HepG2 (cell line): Measurements from ENCODE around the gene NPIPA3. TPM values are rescaled to one million over a fixed set of nuclear protein-coding genes. Genes with fewer than 3 reads are reported as not detected.
A peak's percentile ranks its signal among the peaks of the same experiment; 100 is the strongest.

ENCODE experiments used
- ATAC-seq: fragments of 200-7000 bp; cut with Tn5 transposase; 3 replicates; pipeline ENCODE4 v1.9.1; 2020; ENCODE audit warnings: mild to moderate bottlenecking, moderate library complexity
- BruUV-seq: library from RNA; stranded (reverse); fragments of 400-500 nt; replicated peaks from 2 replicates; lab custom pipeline; 2021; lab: Mats Ljungman, UMichigan
- CTCF ChIA-PET: fragments of 300-600 bp; formaldehyde crosslinking; extraction: SDS; loops from one replicate; lab custom pipeline; 2021; ENCODE audit warnings: low total read pairs, inconsistent platforms, low intra/inter-chr PET ratio; lab: Yijun Ruan, JAX
- POLR2A ChIA-PET: fragments of 350-600 bp; sonication (Branson Sonifier 250); formaldehyde crosslinking; loops from one replicate; lab custom pipeline; 2020; ENCODE audit warnings: antibody characterized with exemption, inconsistent platforms; lab: Yijun Ruan, JAX
- DNase-seq: peaks from one replicate; pipeline ENCODE4 v3.0.0-alpha.2; 2015; ENCODE audit warnings: low spot score
- FAIRE-seq: peaks from 3 replicates; lab custom pipeline; 2011; peaks lifted over from hg19 to GRCh38; lab: Jason Lieb, UNC
- H2AFZ ChIP-seq: one replicate; pipeline ENCODE4 v1.6.1; 2011; ENCODE audit warnings: low read length, inconsistent platforms
- H3K27ac ChIP-seq: fragments of 300-600 bp; 3 replicates; pipeline ENCODE4 v1.8.0; 2011; ENCODE audit warnings: mixed run types, mild to moderate bottlenecking, mixed read lengths, low read length, inconsistent platforms; ENCODE audit not compliant: insufficient read depth; ENCODE audit errors: extremely low read length
- H3K27me3 ChIP-seq, 2 experiments: fragments of 200-600 bp in 1 of 2; 2 replicates in 1 of 2; 3 replicates in 1 of 2; pipeline versions ENCODE4 v1.6.0 to v1.8.0; 2011; ENCODE audit warnings: low read length in 2 of 2, mild to moderate bottlenecking in 2 of 2, moderate library complexity in 2 of 2, inconsistent platforms in 1 of 2; ENCODE audit not compliant: insufficient read depth in 2 of 2, control insufficient read depth in 1 of 2
- H3K36me3 ChIP-seq, 2 experiments: fragments of 200-600 bp in 1 of 2; replicated peaks in 1 of 2; 2 replicates in 1 of 2; 3 replicates in 1 of 2; pipeline versions ENCODE4 v1.5.1 to v1.8.0; 2011; ENCODE audit warnings: low read length in 2 of 2, inconsistent platforms in 1 of 2; ENCODE audit not compliant: insufficient read depth in 2 of 2, control insufficient read depth in 1 of 2
- H3K4me1 ChIP-seq: 2 replicates; pipeline ENCODE4 v1.5.1; 2012; ENCODE audit warnings: low read length, inconsistent platforms; ENCODE audit not compliant: insufficient read depth
- H3K4me2 ChIP-seq: 2 replicates; pipeline ENCODE4 v1.6.0; 2011; ENCODE audit warnings: low read depth, low read length, inconsistent platforms
- H3K4me3 ChIP-seq, 3 experiments: fragments of 200-600 bp in 1 of 3; sonication (generic), shearing (Covaris generic) in 1 of 3; replicated peaks in 1 of 3; 2 replicates each; pipeline ENCODE4 v1.5.1; 2011 to 2016; ENCODE audit warnings: low read length in 3 of 3, inconsistent platforms in 2 of 3, low read depth in 2 of 3, mild to moderate bottlenecking in 2 of 3, control low read depth in 1 of 3, mixed read lengths in 1 of 3; ENCODE audit not compliant: insufficient read depth in 1 of 3
- H3K79me2 ChIP-seq: one replicate; pipeline ENCODE4 v1.6.1; 2011; ENCODE audit warnings: low read length, inconsistent platforms; ENCODE audit not compliant: insufficient read depth
- H3K9ac ChIP-seq: 2 replicates; pipeline ENCODE4 v1.6.0; 2011; ENCODE audit warnings: mild to moderate bottlenecking, low read depth, low read length, inconsistent platforms; ENCODE audit not compliant: insufficient read depth
- H3K9me3 ChIP-seq: 2 replicates; pipeline ENCODE4 v1.5.1; 2012; ENCODE audit warnings: mild to moderate bottlenecking, low read length
- H4K20me1 ChIP-seq: 2 replicates; pipeline ENCODE4 v1.6.0; 2011; ENCODE audit warnings: inconsistent platforms, mild to moderate bottlenecking, low read length, moderate library complexity; ENCODE audit not compliant: insufficient read depth
- FOXA1 ChIP-seq, 2 experiments: fragments of 450-650 bp in 1 of 2; sonication (generic) in 1 of 2; formaldehyde crosslinking in 1 of 2; IDR thresholded peaks; 2 replicates each; pipeline versions ENCODE4 v1.4.0 to v1.6.1; 2016 to 2020; ENCODE audit warnings: missing genetic modification reagents in 1 of 2
- FOXK2 ChIP-seq: fragments of 450-650 bp; IDR thresholded peaks from 2 replicates; pipeline ENCODE4 v1.6.1; 2016
- FOXP1 ChIP-seq, 2 experiments: fragments of 450-650 bp in 1 of 2; IDR thresholded peaks; 2 replicates each; pipeline ENCODE4 v1.6.1; 2017 to 2018; ENCODE audit warnings: antibody characterized with exemption in 1 of 2
- HNF4A ChIP-seq: sonication (generic); formaldehyde crosslinking; IDR thresholded peaks from 2 replicates; pipeline ENCODE4 v1.4.0; 2020; ENCODE audit warnings: missing genetic modification reagents
- IKZF1 ChIP-seq: fragments of 450-650 bp; IDR thresholded peaks from 2 replicates; pipeline ENCODE4 v1.7.1; 2016
- KDM3A ChIP-seq: IDR thresholded peaks from 2 replicates; pipeline ENCODE4 v1.6.1; 2018; ENCODE audit warnings: low read depth, missing compliant biosample characterization
- KLF9 ChIP-seq: IDR thresholded peaks from 2 replicates; pipeline ENCODE4 v1.6.1; 2016; ENCODE audit warnings: low read depth
- MBD4 ChIP-seq: IDR thresholded peaks from 2 replicates; pipeline ENCODE4 v1.6.1; 2012; ENCODE audit warnings: low read length, inconsistent platforms, borderline replicate concordance
- NONO ChIP-seq, 2 experiments: fragments of 450-650 bp in 1 of 2; sonication (generic) in 1 of 2; formaldehyde crosslinking in 1 of 2; IDR thresholded peaks in 1 of 2; conservative IDR thresholded peaks in 1 of 2; 2 replicates each; pipeline versions ENCODE4 v1.6.1 to v1.8.0; 2017 to 2022; ENCODE audit warnings: mild to moderate bottlenecking in 1 of 2, missing genetic modification reagents in 1 of 2, moderate library complexity in 1 of 2
- PLRG1 ChIP-seq: fragments of 450-650 bp; conservative IDR thresholded peaks from 2 replicates; pipeline ENCODE4 v1.6.1; 2016
- USF2 ChIP-seq, 2 experiments: sonication (generic) in 1 of 2; formaldehyde crosslinking in 1 of 2; IDR thresholded peaks; 2 replicates each; pipeline versions ENCODE4 v1.5.1 to v1.6.1; 2011 to 2020; ENCODE audit warnings: borderline replicate concordance in 1 of 2, low read depth in 1 of 2, low read length in 1 of 2, mild to moderate bottlenecking in 1 of 2, missing genetic modification reagents in 1 of 2, moderate library complexity in 1 of 2
- WIZ ChIP-seq: sonication (generic); formaldehyde crosslinking; IDR thresholded peaks from 2 replicates; pipeline ENCODE4 v1.5.1; 2020; ENCODE audit warnings: mild to moderate bottlenecking, missing genetic modification reagents
- ZBTB38 ChIP-seq: sonication (generic); formaldehyde crosslinking; IDR thresholded peaks from 2 replicates; pipeline ENCODE4 v1.5.1; 2020; ENCODE audit warnings: mild to moderate bottlenecking, missing genetic modification reagents
- ZNF234 ChIP-seq: sonication (generic); formaldehyde crosslinking; conservative IDR thresholded peaks from 2 replicates; pipeline ENCODE4 v1.5.1; 2020; ENCODE audit warnings: mild to moderate bottlenecking, missing genetic modification reagents
- ZNF282 ChIP-seq: fragments of 450-650 bp; IDR thresholded peaks from 2 replicates; pipeline ENCODE4 v1.6.1; 2018; ENCODE audit not compliant: partially characterized antibody
- ZNF619 ChIP-seq: sonication (generic); formaldehyde crosslinking; IDR thresholded peaks from 2 replicates; pipeline ENCODE4 v1.4.0; 2020; ENCODE audit warnings: mild to moderate bottlenecking, missing genetic modification reagents
- ZNF746 ChIP-seq: sonication (generic); formaldehyde crosslinking; IDR thresholded peaks from 2 replicates; pipeline ENCODE4 v1.8.0; 2022; ENCODE audit warnings: mild to moderate bottlenecking, missing genetic modification reagents
- WGBS: methylation state at CpG from one replicate; pipeline ENCODE4 v1.1.6; 2017; ENCODE audit warnings: low lambda C conversion rate; 5-methylcytosine and 5-hydroxymethylcytosine counted together
- in situ Hi-C: cut with HindIII; loops from 2 replicates; pipeline ENCODE4 v1.10.0; 2017; ENCODE audit warnings: low pct_unique_long_range_greater_than_20kb; ENCODE audit not compliant: extremely low pct_ligation_motif_present
- intact Hi-C: fragments of 100-400 bp; cut with micrococcal nuclease; formaldehyde crosslinking; loops from one replicate; pipeline ENCODE4 v1.10.0; 2022; ENCODE audit not compliant: unreplicated experiment
- polyA plus RNA-seq, 8 experiments: library from polyadenylated mRNA; depleted of rRNA in 3 of 8; stranded (reverse) in 7 of 8; unstranded in 1 of 8; fragments of >200 nt; fragmentation: Illumina TruSeq in 4 of 8; extraction: Trizol in 4 of 8; gene quantifications; 2 replicates each; pipeline versions ENCODE4 v1.2.1 to v1.2.3, GENCODE V29; 2011 to 2016; ENCODE audit warnings: low read depth in 4 of 8, missing spikeins in 1 of 8, mixed read lengths in 1 of 8; ENCODE audit not compliant: insufficient read depth in 1 of 8
- total RNA-seq, 5 experiments: library from RNA; depleted of rRNA; stranded (reverse); fragments of >200 nt; fragmentation: Illumina TruSeq; extraction: Trizol; gene quantifications; 2 replicates each; pipeline ENCODE4 v1.2.3, GENCODE V29; 2016; ENCODE audit warnings: low read depth in 1 of 5

Gene NPIPA3
- total and polyA plus RNA-seq, 2 of the 13 experiments (the other 11 are each of a cell fraction or from before 2014, with no cell fraction given) = 0.71 to 1.3 TPM

DNA sequence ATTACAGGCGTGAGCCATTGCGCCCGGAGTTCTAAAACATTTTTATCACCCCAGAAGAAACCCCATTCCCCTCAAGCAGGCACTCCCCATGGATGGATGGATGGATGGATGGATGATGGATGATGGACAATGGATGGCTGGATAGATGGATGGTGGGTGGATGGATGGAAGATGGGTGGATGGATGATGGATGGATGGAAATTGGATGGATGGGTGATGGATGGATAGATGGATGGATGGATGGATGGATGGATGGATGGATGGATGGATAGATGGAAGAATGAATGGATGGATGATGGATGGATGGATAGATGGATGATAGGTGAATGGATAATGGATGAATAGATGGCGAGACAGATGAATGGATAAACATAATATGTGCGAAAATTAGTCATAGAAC, 25.6 kb upstream of the NPIPA3 start:
- no peak for ATAC-seq
- no peaks in the 10 kb centered on the region for H3K36me3 ChIP-seq
- H3K4me1 ChIP-seq = peaks cover 2% of the 10 kb centered on the region
- no peaks in the 10 kb centered on the region for H4K20me1 ChIP-seq
- H3K9me3 ChIP-seq = no peaks in the 10 kb centered on the region
- ChIA-PET CTCF (no interaction called here), POLR2A (no interaction called here)
- H3K27me3 ChIP-seq = 0 out of 5 replicates have a peak, but pooled peaks cover 0 to 4% of the 10 kb centered on the region in 2 experiments
- WGBS = 62% methylated on average over 5 of the region's 5 CpGs
- FAIRE-seq = no peak
- no peak for DNase-seq
- H3K27ac ChIP-seq = no peak overlapping the region
- no peaks in the 10 kb centered on the region for H3K79me2 ChIP-seq
- intact Hi-C loops (no loop called here), in situ Hi-C loops (no loop called here)
- no peak overlapping the region for H3K4me3 ChIP-seq
- no peak overlapping the region for H3K9ac ChIP-seq
- H3K4me2 ChIP-seq = no peak overlapping the region
- no TSS peak for BruUV-seq
- H2AFZ ChIP-seq = no peak overlapping the region
- TF ChIP-seq ZNF619 (CRISPR knock-in tag) = no peak
- TF ChIP-seq HNF4A (CRISPR knock-in tag) = no peak
- TF ChIP-seq KDM3A = no peak
- TF ChIP-seq PLRG1 = 0 out of 2 replicates have a peak, but pooled peaks have one; percentile 57
- 0 out of 2 replicates have a peak, but pooled peaks have one; percentile 66 for TF ChIP-seq IKZF1
- 0 out of 2 replicates have a peak, but pooled peaks have one; percentile 80 for TF ChIP-seq NONO (IDR thresholded peaks at IDR 0.05)
- TF ChIP-seq NONO (CRISPR knock-in tag; conservative IDR thresholded peaks at IDR 0.05) = no peak
- TF ChIP-seq ZNF746 (CRISPR knock-in tag) = no peak
- TF ChIP-seq ZNF234 (CRISPR knock-in tag) = no peak
- TF ChIP-seq KLF9 = no peak
- TF ChIP-seq FOXP1 (IDR thresholded peaks at IDR 0.05) = peak; percentile 27; the same call in 1 of the 2 replicates
- no peak for TF ChIP-seq FOXP1 (CRISPR knock-in tag; IDR thresholded peaks at IDR 0.05)
- peak; percentile 46 for TF ChIP-seq ZNF282
- TF ChIP-seq WIZ (CRISPR knock-in tag) = no peak
- TF ChIP-seq ZBTB38 (CRISPR knock-in tag) = no peak
- 0 out of 2 replicates have a peak, but pooled peaks have one; percentile 25 for TF ChIP-seq FOXA1 (IDR thresholded peaks at IDR 0.05)
- no peak for TF ChIP-seq FOXA1 (CRISPR knock-in tag; IDR thresholded peaks at IDR 0.05)
- 0 out of 2 replicates have a peak, but pooled peaks have one; percentile 29 for TF ChIP-seq FOXK2
- TF ChIP-seq USF2 (IDR thresholded peaks at IDR 0.05; ENCODE audit: low read depth, low read length) = no peak
- no peak for TF ChIP-seq USF2 (CRISPR knock-in tag; IDR thresholded peaks at IDR 0.05; ENCODE audit: borderline replicate concordance)
- no peak for TF ChIP-seq MBD4
